ENCODE measurements around the gene SLC9B2.
"Not testable (repeated sequence)": the region's sequence is repeated elsewhere in the genome, so short reads cannot be mapped to it uniquely, and the experiment has no call there.

SLC9B2 gene

DNA sequence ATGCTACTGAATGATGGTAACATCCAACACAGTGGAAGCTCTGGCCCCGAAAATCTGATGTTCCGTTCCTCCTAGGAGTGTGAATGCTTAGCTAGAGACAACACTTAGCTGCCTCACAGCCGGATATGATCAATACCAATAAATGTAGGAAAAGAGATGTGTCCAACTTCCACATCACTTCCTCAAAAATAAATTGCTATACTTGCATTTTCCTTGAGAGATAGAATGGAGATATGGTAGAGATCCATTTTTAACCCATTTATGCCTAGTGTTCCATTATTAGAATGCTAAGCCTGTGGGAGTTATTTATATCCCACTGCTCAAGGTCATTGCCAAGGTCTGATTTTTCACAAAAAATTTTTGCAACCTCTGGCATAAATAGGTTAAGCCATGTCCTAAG, 51.6 kb downstream of the SLC9B2 start:
- no peak for ATAC-seq (replicated peaks)

GRCh38 chr4:103021120-103021519, 55.4 kb downstream of the SLC9B2 start:
- H3K27me3 Mint-ChIP-seq = no peaks in the 10 kb centered on the region
- no peak overlapping the region for H3K27ac Mint-ChIP-seq
- no peak for DNase-seq
- H3K9me3 Mint-ChIP-seq = no peaks in the 10 kb centered on the region
- ATAC-seq (replicated peaks) = no peak
- H3K4me3 Mint-ChIP-seq = no peak overlapping the region
- H3K4me1 Mint-ChIP-seq (ENCODE audit: low read depth in 2 of 2) = peaks cover 13 to 14% of the 10 kb centered on the region in 2 donors
- peaks cover 10% of the 10 kb centered on the region for H3K36me3 Mint-ChIP-seq (ENCODE audit: insufficient read depth)

More for the DNA sequence above, 51.6 kb downstream of the SLC9B2 start:
- Mint-ChIP-seq H3K4me1 (ENCODE audit: low read depth in 2 of 2) (peaks cover 1 to 2% of the 10 kb centered on the region in 2 donors), H3K36me3 (ENCODE audit: insufficient read depth) (peaks cover 4% of the 10 kb centered on the region), H3K9me3 (no peaks in the 10 kb centered on the region), H3K27ac (no peak overlapping the region), H3K4me3 (no peak overlapping the region), H3K27me3 (no peaks in the 10 kb centered on the region)
- no peak for DNase-seq

DNA sequence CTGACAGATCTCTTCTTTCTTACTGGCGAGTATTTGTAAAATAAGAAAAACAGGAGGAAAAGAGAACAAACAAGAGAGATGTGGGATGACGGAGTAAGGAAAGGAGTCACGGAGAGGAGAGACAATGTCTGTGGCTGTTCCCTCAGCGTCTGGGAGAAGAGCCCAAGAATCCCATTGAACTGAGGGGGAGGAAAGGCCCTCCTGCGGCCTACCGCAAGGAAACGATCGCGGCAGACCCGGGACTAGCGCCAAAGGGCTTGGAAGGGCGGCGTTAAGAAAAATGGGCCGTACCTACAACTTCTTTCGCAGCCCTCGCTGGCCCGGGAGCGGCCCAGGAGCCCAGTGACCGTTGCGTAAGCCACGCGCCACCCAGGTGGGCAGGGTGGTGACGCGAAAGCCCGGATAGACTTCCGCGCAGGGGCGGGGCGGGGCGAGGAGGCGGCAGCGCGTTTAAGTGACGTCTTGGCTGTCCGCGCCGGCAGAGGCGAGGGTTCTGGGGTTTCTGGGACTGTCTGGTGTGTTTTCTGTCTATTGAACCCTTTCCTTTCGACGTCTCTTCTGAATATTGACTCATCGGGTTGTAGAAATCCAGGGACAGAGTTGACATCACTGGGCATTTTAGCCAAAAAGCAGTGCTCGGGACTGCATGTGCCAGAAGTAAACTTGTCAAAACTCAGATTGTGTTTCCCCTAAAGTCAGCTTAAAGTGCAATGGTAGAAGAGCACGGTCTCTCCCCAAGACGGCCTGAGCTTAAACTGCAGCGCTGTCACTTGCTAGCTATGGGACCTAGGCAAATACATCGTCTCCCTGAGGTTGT, 57.0 kb downstream of the SLC9B2 start, which contains the start of gene SLC9B1:
SLC9B1 (minus strand) TSS at position 398 of the 817 bp plus-strand sequence. CDS start 27,994 bp downstream, outside the sequence.
- DNase-seq (peak; percentile 92 to 94 (median 93)), ATAC-seq (replicated peaks) (peak; percentile 96)
- no peaks in the 10 kb centered on the region for H3K27me3 Mint-ChIP-seq
- peaks cover 10% of the 10 kb centered on the region for H3K36me3 Mint-ChIP-seq (ENCODE audit: insufficient read depth)
- no peaks in the 10 kb centered on the region for H3K9me3 Mint-ChIP-seq
- peak within 1 kb of the TSS; percentile 79 to 87 for H3K4me3 Mint-ChIP-seq
- H3K27ac Mint-ChIP-seq = peak within 1 kb of the TSS in 1 of 2 donors; percentile 98
- peaks cover 13 to 14% of the 10 kb centered on the region in 2 donors for H3K4me1 Mint-ChIP-seq (ENCODE audit: low read depth in 2 of 2)

DNA sequence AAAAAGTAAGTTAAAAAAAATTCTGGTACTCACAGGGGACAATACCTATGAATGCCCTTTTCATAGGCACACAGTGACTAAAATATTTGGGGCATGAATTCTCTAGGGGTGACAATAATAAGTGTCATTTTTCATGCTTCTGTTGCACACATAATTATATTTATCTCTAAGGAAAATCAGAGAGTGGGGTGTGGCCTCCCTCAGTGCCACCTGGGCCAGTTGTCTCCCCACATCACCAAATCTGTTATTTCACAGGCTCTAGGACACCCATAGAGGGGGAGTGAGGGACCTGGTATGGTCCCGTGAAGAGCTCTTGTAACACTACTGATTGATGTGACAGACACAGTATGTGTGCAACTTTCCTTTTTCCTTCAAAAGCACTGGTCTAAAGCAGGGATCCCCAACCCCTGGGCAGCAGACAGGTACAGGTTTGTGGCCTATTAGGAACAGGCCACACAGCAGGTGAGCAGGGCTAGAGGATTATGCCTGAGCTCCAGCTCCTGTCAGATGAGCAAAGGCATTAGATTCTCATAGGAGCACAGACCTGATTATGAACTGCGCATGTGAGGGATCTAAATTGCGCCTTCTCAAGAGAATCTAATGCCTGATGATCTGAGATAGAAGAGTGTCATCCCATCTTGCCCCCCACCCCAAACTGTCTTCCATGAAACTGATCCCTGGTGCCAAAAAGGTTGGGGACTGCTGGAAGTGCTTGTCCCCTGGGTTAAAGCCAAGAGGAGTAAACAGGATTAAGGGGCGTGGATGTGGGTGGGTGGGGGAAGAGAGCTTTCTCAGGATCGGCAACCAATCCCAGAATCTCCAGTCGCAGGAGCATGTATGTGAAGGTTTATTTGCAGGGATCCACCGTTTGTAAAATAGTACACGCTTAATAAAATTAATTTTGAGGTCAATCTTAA, 57.9 kb downstream of the SLC9B2 start:
- Mint-ChIP-seq H3K27ac (peak overlapping the region in 1 of 2 donors; percentile 98), H3K36me3 (ENCODE audit: insufficient read depth) (peaks cover 10% of the 10 kb centered on the region), H3K4me1 (ENCODE audit: low read depth in 2 of 2) (peaks cover 13 to 14% of the 10 kb centered on the region in 2 donors), H3K27me3 (no peaks in the 10 kb centered on the region), H3K4me3 (peak overlapping the region; percentile 79 to 87), H3K9me3 (no peaks in the 10 kb centered on the region)
- DNase-seq (no peak), ATAC-seq (replicated peaks) (no peak)

DNA sequence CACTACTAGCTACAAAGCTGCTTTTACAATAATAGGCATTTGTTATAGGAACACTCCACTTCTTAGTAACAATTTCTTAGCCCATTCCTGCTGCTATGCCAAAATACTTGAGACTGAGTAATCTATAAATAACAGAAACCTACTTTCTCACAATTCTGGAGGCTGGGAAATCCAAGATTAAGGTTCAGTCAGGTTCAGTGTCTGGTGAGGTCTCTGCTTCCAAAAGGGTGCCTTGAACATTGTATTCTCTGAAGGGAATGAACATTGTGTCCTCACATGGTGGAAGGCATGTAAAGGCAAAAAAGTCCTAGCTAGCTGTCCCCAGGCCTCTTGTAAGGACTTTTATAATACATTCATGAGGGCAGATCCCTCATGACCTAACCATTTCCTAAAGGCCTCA, 64.0 kb downstream of the SLC9B2 start:
- no peaks in the 10 kb centered on the region for H3K9me3 Mint-ChIP-seq
- DNase-seq = no peak
- H3K4me3 Mint-ChIP-seq = no peak overlapping the region
- H3K27ac Mint-ChIP-seq = no peak overlapping the region
- no peaks in the 10 kb centered on the region for H3K36me3 Mint-ChIP-seq (ENCODE audit: insufficient read depth)
- no peaks in the 10 kb centered on the region for H3K27me3 Mint-ChIP-seq
- no peaks in the 10 kb centered on the region for H3K4me1 Mint-ChIP-seq (ENCODE audit: low read depth in 2 of 2)
- ATAC-seq (replicated peaks) = no peak

- no peaks in the 10 kb centered on the region for H3K27me3 Mint-ChIP-seq
- H3K4me3 Mint-ChIP-seq = no peak overlapping the region
- no peaks in the 10 kb centered on the region for H3K9me3 Mint-ChIP-seq
- DNase-seq = no peak
- no peak overlapping the region for H3K27ac Mint-ChIP-seq
- ATAC-seq (replicated peaks) = no peak
- H3K4me1 Mint-ChIP-seq (ENCODE audit: low read depth in 2 of 2) = no peaks in the 10 kb centered on the region
- H3K36me3 Mint-ChIP-seq (ENCODE audit: insufficient read depth) = no peaks in the 10 kb centered on the region
Observed at GRCh38 chr4:103012060-103012459, 64.5 kb downstream of the SLC9B2 start.

DNA sequence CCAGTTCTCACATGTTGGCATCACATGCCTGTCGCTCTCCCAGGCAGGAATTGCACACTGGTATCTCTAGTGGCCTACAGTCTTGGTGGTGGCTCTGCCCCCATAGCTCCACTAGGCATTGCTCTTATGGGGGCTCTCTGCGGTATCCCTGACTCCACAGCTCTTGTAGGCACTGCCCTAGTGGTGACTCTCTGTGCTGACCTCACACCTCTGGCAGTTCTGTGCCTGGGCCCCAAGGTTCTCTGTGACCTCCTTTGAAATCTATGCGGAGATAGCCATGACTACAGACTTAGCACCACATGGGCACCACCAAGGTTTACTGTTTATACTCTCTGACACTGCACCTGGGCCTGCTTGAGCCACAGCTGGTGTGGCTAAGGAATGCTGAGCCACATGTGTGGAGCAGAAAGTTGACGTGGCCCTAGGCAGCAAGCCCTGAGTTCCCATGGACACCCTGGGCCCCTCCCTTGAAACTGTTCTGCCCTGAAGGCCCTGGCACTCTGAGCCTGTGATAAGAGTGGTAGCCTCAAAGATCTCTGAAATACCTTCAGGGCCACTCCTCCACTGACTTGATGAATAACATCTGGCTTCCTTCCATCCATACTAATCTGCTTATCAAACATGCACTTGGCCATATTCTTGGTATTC, 65.1 kb downstream of the SLC9B2 start:
- no peak overlapping the region for H3K4me3 Mint-ChIP-seq
- DNase-seq (no peak), ATAC-seq (replicated peaks) (no peak)
- H3K27me3 Mint-ChIP-seq = no peaks in the 10 kb centered on the region
- no peak overlapping the region for H3K27ac Mint-ChIP-seq
- H3K9me3 Mint-ChIP-seq = no peaks in the 10 kb centered on the region
- H3K36me3 Mint-ChIP-seq (ENCODE audit: insufficient read depth) = no peaks in the 10 kb centered on the region
- no peaks in the 10 kb centered on the region for H3K4me1 Mint-ChIP-seq (ENCODE audit: low read depth in 2 of 2)

- DNase-seq = no peak
- Mint-ChIP-seq H3K27me3 (no peaks in the 10 kb centered on the region), H3K36me3 (ENCODE audit: insufficient read depth) (no peaks in the 10 kb centered on the region), H3K4me3 (no peak overlapping the region), H3K9me3 (no peaks in the 10 kb centered on the region), H3K27ac (no peak overlapping the region), H3K4me1 (ENCODE audit: low read depth in 2 of 2) (no peaks in the 10 kb centered on the region)
- ATAC-seq (replicated peaks) = no peak
Observed at GRCh38 chr4:103010804-103011203, 65.8 kb downstream of the SLC9B2 start.

GRCh38 chr4:103008875-103009729, 67.5 kb downstream of the SLC9B2 start:
- Mint-ChIP-seq H3K9me3 (no peaks in the 10 kb centered on the region), H3K27me3 (no peaks in the 10 kb centered on the region), H3K4me1 (ENCODE audit: low read depth in 2 of 2) (no peaks in the 10 kb centered on the region), H3K4me3 (no peak overlapping the region), H3K36me3 (ENCODE audit: insufficient read depth) (no peaks in the 10 kb centered on the region), H3K27ac (no peak overlapping the region)
- peak; percentile 24 to 45 (median 28) for DNase-seq
- ATAC-seq (replicated peaks) = peak; percentile 91

DNA sequence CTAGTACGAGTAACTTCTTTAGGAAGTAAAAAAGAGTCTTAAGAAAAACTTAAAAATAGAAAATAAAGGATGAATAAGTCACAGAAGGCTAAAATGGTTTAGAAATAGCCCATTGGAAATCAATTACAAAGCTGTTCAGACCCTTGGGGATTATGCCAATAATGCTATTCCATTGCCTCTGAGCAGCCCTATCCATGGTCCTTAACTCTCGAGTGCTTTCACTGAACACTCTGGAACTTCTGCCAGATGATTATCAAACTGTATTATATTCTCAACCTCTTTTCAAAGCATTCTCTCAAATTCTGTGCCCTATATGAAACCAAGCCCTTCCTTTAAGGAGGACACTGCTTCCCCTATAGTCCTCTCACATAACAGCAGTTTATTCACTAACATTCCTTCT, 74.0 kb downstream of the SLC9B2 start:
- H3K27me3 Mint-ChIP-seq = peaks cover 0 to 5% of the 10 kb centered on the region in 2 donors
- no peaks in the 10 kb centered on the region for H3K9me3 Mint-ChIP-seq
- DNase-seq (no peak), ATAC-seq (replicated peaks) (no peak)
- no peaks in the 10 kb centered on the region for H3K36me3 Mint-ChIP-seq (ENCODE audit: insufficient read depth)
- H3K4me3 Mint-ChIP-seq = no peak overlapping the region
- H3K4me1 Mint-ChIP-seq (ENCODE audit: low read depth in 2 of 2) = no peaks in the 10 kb centered on the region
- no peak overlapping the region for H3K27ac Mint-ChIP-seq

GRCh38 chr4:102994803-102995202, 81.8 kb downstream of the SLC9B2 start:
- no peaks in the 10 kb centered on the region for H3K4me1 Mint-ChIP-seq (ENCODE audit: low read depth in 2 of 2)
- no peak for DNase-seq
- H3K27ac Mint-ChIP-seq = no peak overlapping the region
- H3K36me3 Mint-ChIP-seq (ENCODE audit: insufficient read depth) = no peaks in the 10 kb centered on the region
- H3K9me3 Mint-ChIP-seq = no peaks in the 10 kb centered on the region
- H3K27me3 Mint-ChIP-seq = no peaks in the 10 kb centered on the region
- no peak overlapping the region for H3K4me3 Mint-ChIP-seq
- no peak for ATAC-seq (replicated peaks)

- H3K27me3 Mint-ChIP-seq, H3K4me3 Mint-ChIP-seq: not testable (repeated sequence)
Observed at GRCh38 chr4:102993985-102994384, 82.6 kb downstream of the SLC9B2 start.

More at GRCh38 chr4:102993985-102994384, 82.6 kb downstream of the SLC9B2 start:
- H3K27ac Mint-ChIP-seq; ATAC-seq (replicated peaks); H3K36me3 Mint-ChIP-seq (ENCODE audit: insufficient read depth); H3K4me1 Mint-ChIP-seq (ENCODE audit: low read depth in 2 of 2); H3K9me3 Mint-ChIP-seq; DNase-seq: not testable (repeated sequence)
